ENCODE results near the gene PLA2G4A. TPM values are rescaled to one million over a fixed set of nuclear protein-coding genes. Genes with fewer than 3 reads are reported as not detected.
A peak's percentile ranks its signal among the peaks of the same experiment; 100 is the strongest.

PLA2G4A gene
- total RNA-seq, 1 donor, result 12.3 TPM

- no peak overlapping the region for H3K27ac ChIP-seq (ENCODE audit: low read depth, low read length)
- no peaks in the 10 kb centered on the region for H3K4me1 ChIP-seq (ENCODE audit: insufficient read depth, low read length)
- H3K4me3 ChIP-seq (ENCODE audit: insufficient read depth, low read length), result no peak overlapping the region
- H3K4me2 ChIP-seq (ENCODE audit: insufficient read depth, low read length), result no peak overlapping the region
- H3K9me3 ChIP-seq (ENCODE audit: low read depth, low read length), result no peaks in the 10 kb centered on the region
- no peaks in the 10 kb centered on the region for H3K36me3 ChIP-seq (ENCODE audit: insufficient read depth, low read length)
- H4K20me1 ChIP-seq (ENCODE audit: insufficient read depth, low read length), result no peaks in the 10 kb centered on the region
- no peaks in the 10 kb centered on the region for H3K27me3 ChIP-seq (ENCODE audit: insufficient read depth, low read length)
- no peaks in the 10 kb centered on the region for H3K79me2 ChIP-seq (ENCODE audit: insufficient read depth, low read length)
- H2AFZ ChIP-seq (ENCODE audit: low read length), result no peak overlapping the region
- DNase-seq (ENCODE audit: insufficient read length, low spot score, missing footprints), result no peak
- TF ChIP-seq, protein P1, sequence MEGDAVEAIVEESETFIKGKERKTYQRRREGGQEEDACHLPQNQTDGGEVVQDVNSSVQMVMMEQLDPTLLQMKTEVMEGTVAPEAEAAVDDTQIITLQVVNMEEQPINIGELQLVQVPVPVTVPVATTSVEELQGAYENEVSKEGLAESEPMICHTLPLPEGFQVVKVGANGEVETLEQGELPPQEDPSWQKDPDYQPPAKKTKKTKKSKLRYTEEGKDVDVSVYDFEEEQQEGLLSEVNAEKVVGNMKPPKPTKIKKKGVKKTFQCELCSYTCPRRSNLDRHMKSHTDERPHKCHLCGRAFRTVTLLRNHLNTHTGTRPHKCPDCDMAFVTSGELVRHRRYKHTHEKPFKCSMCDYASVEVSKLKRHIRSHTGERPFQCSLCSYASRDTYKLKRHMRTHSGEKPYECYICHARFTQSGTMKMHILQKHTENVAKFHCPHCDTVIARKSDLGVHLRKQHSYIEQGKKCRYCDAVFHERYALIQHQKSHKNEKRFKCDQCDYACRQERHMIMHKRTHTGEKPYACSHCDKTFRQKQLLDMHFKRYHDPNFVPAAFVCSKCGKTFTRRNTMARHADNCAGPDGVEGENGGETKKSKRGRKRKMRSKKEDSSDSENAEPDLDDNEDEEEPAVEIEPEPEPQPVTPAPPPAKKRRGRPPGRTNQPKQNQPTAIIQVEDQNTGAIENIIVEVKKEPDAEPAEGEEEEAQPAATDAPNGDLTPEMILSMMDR (IDR thresholded peaks at IDR 0.05; ENCODE audit: extremely low read depth, low read depth, low read length), result no peak
These were observed 43.5 kb downstream of the PLA2G4A start for GRCh38 chr1:186872291-186872690.

DNA sequence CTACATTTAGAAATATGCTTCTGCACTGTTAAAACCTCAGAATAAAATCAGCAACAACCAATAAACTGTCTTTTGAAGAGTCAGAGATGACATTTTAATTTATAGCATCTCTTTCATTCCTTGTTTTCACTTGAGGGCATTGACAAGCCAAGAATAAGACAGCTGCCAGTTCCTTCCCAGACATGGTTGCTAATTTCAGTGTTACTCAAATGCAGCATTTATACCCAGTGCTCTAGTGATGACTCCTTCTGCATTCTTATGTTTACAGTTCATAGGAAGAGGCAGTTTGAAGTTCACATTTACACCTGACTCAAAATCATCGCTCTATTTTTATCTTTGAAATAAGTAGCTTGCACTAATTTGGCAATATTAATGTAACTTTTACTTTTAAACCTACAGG lies 44.9 kb downstream of the PLA2G4A start:
- H3K4me3 ChIP-seq (ENCODE audit: insufficient read depth, low read length), result no peak overlapping the region
- H3K9me3 ChIP-seq (ENCODE audit: low read depth, low read length), result no peaks in the 10 kb centered on the region
- no peak overlapping the region for H2AFZ ChIP-seq (ENCODE audit: low read length)
- no peaks in the 10 kb centered on the region for H3K4me1 ChIP-seq (ENCODE audit: insufficient read depth, low read length)
- H3K27ac ChIP-seq (ENCODE audit: low read depth, low read length), result no peak overlapping the region
- no peaks in the 10 kb centered on the region for H4K20me1 ChIP-seq (ENCODE audit: insufficient read depth, low read length)
- H3K36me3 ChIP-seq (ENCODE audit: insufficient read depth, low read length), result no peaks in the 10 kb centered on the region
- no peak overlapping the region for H3K4me2 ChIP-seq (ENCODE audit: insufficient read depth, low read length)
- H3K27me3 ChIP-seq (ENCODE audit: insufficient read depth, low read length), result no peaks in the 10 kb centered on the region
- no peak for DNase-seq (ENCODE audit: insufficient read length, low spot score, missing footprints)
- TF ChIP-seq, protein P1 (IDR thresholded peaks at IDR 0.05; ENCODE audit: extremely low read depth, low read depth, low read length), result no peak
- H3K79me2 ChIP-seq (ENCODE audit: insufficient read depth, low read length), result no peaks in the 10 kb centered on the region

GRCh38 chr1:186875896-186876835 lies 47.4 kb downstream of the PLA2G4A start:
- Histone ChIP-seq H3K9me3 (ENCODE audit: low read depth, low read length) (no peaks in the 10 kb centered on the region), H3K36me3 (ENCODE audit: insufficient read depth, low read length) (no peaks in the 10 kb centered on the region), H3K4me2 (ENCODE audit: insufficient read depth, low read length) (no peak overlapping the region), H3K27ac (ENCODE audit: low read depth, low read length) (no peak overlapping the region), H2AFZ (ENCODE audit: low read length) (peak overlapping the region; percentile 31), H4K20me1 (ENCODE audit: insufficient read depth, low read length) (no peaks in the 10 kb centered on the region), H3K79me2 (ENCODE audit: insufficient read depth, low read length) (no peaks in the 10 kb centered on the region), H3K4me1 (ENCODE audit: insufficient read depth, low read length) (no peaks in the 10 kb centered on the region), H3K4me3 (ENCODE audit: insufficient read depth, low read length) (no peak overlapping the region), H3K27me3 (ENCODE audit: insufficient read depth, low read length) (no peaks in the 10 kb centered on the region)
- TF ChIP-seq, protein P1 (IDR thresholded peaks at IDR 0.05; ENCODE audit: extremely low read depth, low read depth, low read length), result no peak
- no peak for DNase-seq (ENCODE audit: insufficient read length, low spot score, missing footprints)

GRCh38 chr1:186878356-186878755 lies 49.6 kb downstream of the PLA2G4A start:
- H2AFZ ChIP-seq (ENCODE audit: low read length), result no peak overlapping the region
- H3K27ac ChIP-seq (ENCODE audit: low read depth, low read length), result no peak overlapping the region
- no peak overlapping the region for H3K4me3 ChIP-seq (ENCODE audit: insufficient read depth, low read length)
- H3K9me3 ChIP-seq (ENCODE audit: low read depth, low read length), result no peaks in the 10 kb centered on the region
- H3K27me3 ChIP-seq (ENCODE audit: insufficient read depth, low read length), result no peaks in the 10 kb centered on the region
- H3K36me3 ChIP-seq (ENCODE audit: insufficient read depth, low read length), result no peaks in the 10 kb centered on the region
- H3K4me2 ChIP-seq (ENCODE audit: insufficient read depth, low read length), result no peak overlapping the region
- no peaks in the 10 kb centered on the region for H3K79me2 ChIP-seq (ENCODE audit: insufficient read depth, low read length)
- no peaks in the 10 kb centered on the region for H4K20me1 ChIP-seq (ENCODE audit: insufficient read depth, low read length)
- TF ChIP-seq, protein P1 (IDR thresholded peaks at IDR 0.05; ENCODE audit: extremely low read depth, low read depth, low read length), result no peak
- H3K4me1 ChIP-seq (ENCODE audit: insufficient read depth, low read length), result peaks cover 7% of the 10 kb centered on the region
- no peak for DNase-seq (ENCODE audit: insufficient read length, low spot score, missing footprints)

Measured in osteoblast (primary cell).